ENCODE data around the gene GLIPR1.
"Not testable (repeated sequence)": the region's sequence is repeated elsewhere in the genome, so short reads cannot be mapped to it uniquely, and the experiment has no call there.

The GLIPR1 gene

GRCh38 chr12:75457191-75457590, 23.4 kb upstream of the GLIPR1 start:
- TF ChIP-seq CTCF (IDR thresholded peaks at IDR 0.05; ENCODE audit: control extremely low read depth, extremely low read depth, low read depth, missing control alignments), result no peak
- no peak for DNase-seq (ENCODE audit: extremely low spot score)
- CTCF ChIA-PET, result no interaction called here
- POLR2A ChIA-PET, result no interaction called here

GRCh38 chr12:75457866-75458265, 22.7 kb upstream of the GLIPR1 start:
- CTCF ChIA-PET, result not testable (repeated sequence)

GRCh38 chr12:75459755-75460154, 20.8 kb upstream of the GLIPR1 start:
- ChIA-PET POLR2A (no interaction called here), CTCF (interaction anchor here (1.1 to 1.8 kb wide), 2 partner anchors 12 to 69 kb away, joined by 3 to 6 read pairs; partner anchors contain the start of gene GLIPR1L2)
- TF ChIP-seq CTCF (IDR thresholded peaks at IDR 0.05; ENCODE audit: control extremely low read depth, extremely low read depth, low read depth, missing control alignments), result no peak
- DNase-seq (ENCODE audit: extremely low spot score), result no peak

More at GRCh38 chr12:75457866-75458265, 22.7 kb upstream of the GLIPR1 start:
- DNase-seq (ENCODE audit: extremely low spot score); POLR2A ChIA-PET: not testable (repeated sequence)

GRCh38 chr12:75460204-75460603, 20.4 kb upstream of the GLIPR1 start:
- POLR2A ChIA-PET, result no interaction called here
- CTCF ChIA-PET, result interaction anchor here (0.7 to 1.8 kb wide), 3 partner anchors 12 to 97 kb away, joined by 3 to 6 read pairs (median 3); partner anchors contain the start of gene GLIPR1L2
- TF ChIP-seq CTCF (IDR thresholded peaks at IDR 0.05; ENCODE audit: control extremely low read depth, extremely low read depth, low read depth, missing control alignments), result no peak
- DNase-seq (ENCODE audit: extremely low spot score), result no peak

DNA sequence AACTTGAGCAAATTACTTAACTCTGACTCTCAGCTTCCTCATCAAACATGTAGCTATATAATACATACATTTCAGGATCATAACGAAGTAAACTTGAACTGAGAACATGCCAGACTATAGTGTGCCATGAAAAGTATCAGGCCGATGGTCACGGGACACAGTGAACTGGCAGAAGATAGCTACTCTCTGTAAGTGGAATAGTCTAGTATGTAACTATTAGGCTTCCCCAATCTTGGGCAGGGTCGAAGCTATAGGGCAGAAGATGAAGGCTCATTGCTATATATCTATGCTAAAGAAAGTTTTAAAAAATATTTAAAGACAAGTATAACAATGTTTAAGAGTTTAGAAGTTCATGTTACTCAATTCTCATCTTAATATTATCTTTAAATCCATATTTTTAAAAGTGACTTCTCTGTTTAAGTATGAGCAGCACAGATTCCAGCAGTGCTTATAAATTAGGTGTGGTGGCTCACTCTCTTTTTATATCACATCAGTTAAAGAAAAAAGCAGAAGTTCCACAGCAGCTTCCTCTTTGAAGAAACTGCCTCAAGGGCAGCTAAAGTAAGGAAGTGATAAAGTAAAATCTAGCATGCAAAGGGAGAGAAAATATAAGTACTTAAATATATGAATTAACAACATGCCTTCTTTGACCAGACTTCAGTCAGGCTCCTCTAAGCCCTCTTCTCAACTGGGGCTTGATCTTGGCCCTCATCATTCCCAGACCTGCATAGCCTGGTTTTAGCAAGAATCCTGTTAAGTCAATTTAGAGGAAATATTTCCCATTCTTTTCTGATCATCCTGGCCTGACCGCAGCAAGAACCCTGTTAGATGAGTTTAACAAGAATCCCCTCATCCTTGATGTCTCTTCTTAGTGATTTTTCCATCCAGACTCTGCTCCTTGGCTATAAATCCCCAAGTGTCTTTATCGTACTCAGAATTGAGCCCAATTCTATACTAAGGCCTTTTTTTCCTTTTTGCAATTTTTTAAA, 8.4 kb upstream of the GLIPR1 start:
- TF ChIP-seq CTCF (IDR thresholded peaks at IDR 0.05; ENCODE audit: control extremely low read depth, extremely low read depth, low read depth, missing control alignments), result no peak
- ChIA-PET POLR2A (no interaction called here), CTCF (interaction anchor here (0.9 to 1.6 kb wide), 5 partner anchors 11 to 17 kb away, joined by 3 to 9 read pairs (median 4); no protein-coding TSS in a partner anchor)
- no peak for DNase-seq (ENCODE audit: extremely low spot score)

DNA sequence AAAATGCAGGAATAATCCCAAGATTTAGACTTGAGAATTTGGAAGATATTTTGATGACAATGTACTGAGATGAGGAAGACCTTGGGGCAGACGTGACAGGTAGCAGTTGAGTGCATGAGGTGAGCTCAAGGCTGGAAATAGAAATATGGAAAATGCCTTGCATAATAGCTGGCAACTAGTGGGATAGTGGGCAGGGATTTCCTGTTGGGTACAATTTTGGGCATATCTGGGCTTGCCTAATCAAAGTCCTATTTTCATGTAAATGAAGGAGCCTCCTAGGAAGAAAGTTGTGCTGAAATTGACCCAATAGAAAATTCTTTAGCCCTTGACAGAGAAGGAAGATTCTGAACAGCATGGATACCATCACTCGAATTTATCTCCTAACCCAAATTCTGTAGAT, 6.4 kb upstream of the GLIPR1 start:
- no peak for TF ChIP-seq CTCF (IDR thresholded peaks at IDR 0.05; ENCODE audit: control extremely low read depth, extremely low read depth, low read depth, missing control alignments)
- CTCF ChIA-PET, result interaction anchor here (1.1 to 2.3 kb wide), 5 partner anchors 10 to 83 kb away, joined by 3 to 29 read pairs (median 4); no protein-coding TSS in a partner anchor

GRCh38 chr12:75476071-75476470, 4.5 kb upstream of the GLIPR1 start:
- no peak for DNase-seq (ENCODE audit: extremely low spot score)
- TF ChIP-seq CTCF (IDR thresholded peaks at IDR 0.05; ENCODE audit: control extremely low read depth, extremely low read depth, low read depth, missing control alignments), result no peak
- CTCF ChIA-PET, result interaction anchor here (1.0 to 10.8 kb wide), 5 partner anchors 9 to 144 kb away, joined by 3 to 93 read pairs (median 4); partner anchors contain the start of genes CAPS2 and GLIPR1L1
- POLR2A ChIA-PET, result no interaction called here

More for the DNA sequence above, 6.4 kb upstream of the GLIPR1 start:
- no peak for DNase-seq (ENCODE audit: extremely low spot score)
- POLR2A ChIA-PET, result no interaction called here
